ENCODE results near the gene GTPBP3.

Gene GTPBP3

GRCh38 chr19:17340302-17340870 lies 3.0 kb downstream of the GTPBP3 start:
- Histone ChIP-seq H3K4me3 (ENCODE audit: low read length in 2 of 2) (no peak overlapping the region), H4K8ac (ENCODE audit: low read depth, low read length) (no peak overlapping the region), H2BK120ac (ENCODE audit: low read depth, low read length) (no peak overlapping the region), H3K4me2 (ENCODE audit: insufficient read depth, low read length, poor library complexity, severe bottlenecking) (peak overlapping the region; percentile 14), H2BK12ac (ENCODE audit: low read length) (no peak overlapping the region), H3K9me3 (replicated peaks in 1 of 2; ENCODE audit: control insufficient read depth in 2 of 2, insufficient read depth in 1 of 2, low read depth in 1 of 2, low read length in 2 of 2) (no peaks in the 10 kb centered on the region), H3K36me3 (replicated peaks in 1 of 2; ENCODE audit: control insufficient read depth in 2 of 2, insufficient read depth in 2 of 2, low read length in 2 of 2) (peaks cover 19 to 30% of the 10 kb centered on the region in 2 donors), H2AFZ (ENCODE audit: low read length) (no peak overlapping the region), H3K18ac (ENCODE audit: low read length) (peak overlapping the region; percentile 65), H2BK5ac (ENCODE audit: low read length) (no peak overlapping the region), H3K23ac (ENCODE audit: low read depth, low read length, poor library complexity) (no peak overlapping the region), H4K91ac (ENCODE audit: low read depth, low read length, poor library complexity) (no peak overlapping the region), H3K14ac (ENCODE audit: low read length) (no peak overlapping the region), H3K4ac (ENCODE audit: low read length) (no peak overlapping the region), H3K9ac (ENCODE audit: low read depth, low read length, poor library complexity) (peak overlapping the region; percentile 44), H3K27me3 (ENCODE audit: control insufficient read depth in 3 of 3, insufficient read depth in 3 of 3, low read depth in 1 of 3, low read length in 3 of 3) (no peaks in the 10 kb centered on the region), H2BK15ac (ENCODE audit: low read length) (no peak overlapping the region), H2AK5ac (ENCODE audit: low read depth, low read length) (peak overlapping the region; percentile 75), H3K79me1 (ENCODE audit: low read depth, low read length) (peaks cover 9% of the 10 kb centered on the region), H3K4me1 (ENCODE audit: control insufficient read depth in 2 of 2, insufficient read depth in 1 of 2, low read depth in 1 of 2, low read length in 2 of 2) (peaks cover 9 to 16% of the 10 kb centered on the region in 2 donors), H3K27ac (replicated peaks; ENCODE audit: low read length) (peak overlapping the region; percentile 46)
- no peak for DNase-seq (ENCODE audit: low spot score)
- WGBS, 2 donors (ENCODE audit: extremely low coverage in 2 of 2, insufficient read length in 2 of 2, insufficient replicate concordance in 1 of 2), result no CpG with 5 or more reads among the region's 21 CpGs

DNA sequence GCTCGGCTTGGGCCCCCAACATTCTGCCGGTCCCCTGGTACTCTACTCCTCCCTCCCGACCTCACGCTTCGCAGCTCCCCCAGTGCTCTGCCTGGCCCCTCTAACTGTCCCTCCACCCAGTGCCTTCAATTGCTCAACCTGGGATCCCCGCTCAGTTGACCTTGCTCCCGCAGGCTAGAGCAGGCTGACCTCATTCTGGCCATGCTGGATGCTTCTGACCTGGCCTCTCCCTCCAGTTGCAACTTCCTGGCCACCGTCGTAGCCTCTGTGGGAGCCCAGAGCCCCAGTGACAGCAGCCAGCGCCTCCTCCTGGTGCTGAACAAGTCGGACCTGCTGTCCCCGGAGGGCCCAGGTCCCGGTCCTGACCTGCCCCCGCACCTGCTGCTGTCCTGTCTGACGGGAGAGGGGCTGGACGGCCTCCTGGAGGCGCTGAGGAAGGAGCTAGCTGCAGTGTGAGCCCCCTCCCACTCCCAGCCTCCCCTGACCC lies 3.6 kb downstream of the GTPBP3 start:
- Histone ChIP-seq H3K4me3 (ENCODE audit: low read length in 2 of 2) (no peak overlapping the region), H2BK120ac (ENCODE audit: low read depth, low read length) (peak overlapping the region; percentile 61), H3K9ac (ENCODE audit: low read depth, low read length, poor library complexity) (peak overlapping the region; percentile 50), H3K36me3 (replicated peaks in 1 of 2; ENCODE audit: control insufficient read depth in 2 of 2, insufficient read depth in 2 of 2, low read length in 2 of 2) (peaks cover 19 to 30% of the 10 kb centered on the region in 2 donors), H3K18ac (ENCODE audit: low read length) (peak overlapping the region; percentile 52), H3K14ac (ENCODE audit: low read length) (no peak overlapping the region), H2AK5ac (ENCODE audit: low read depth, low read length) (peak overlapping the region; percentile 83), H3K27me3 (ENCODE audit: control insufficient read depth in 3 of 3, insufficient read depth in 3 of 3, low read depth in 1 of 3, low read length in 3 of 3) (no peaks in the 10 kb centered on the region), H4K91ac (ENCODE audit: low read depth, low read length, poor library complexity) (no peak overlapping the region), H3K27ac (replicated peaks; ENCODE audit: low read length) (peak overlapping the region; percentile 24), H2AFZ (ENCODE audit: low read length) (no peak overlapping the region), H3K4me1 (ENCODE audit: control insufficient read depth in 2 of 2, insufficient read depth in 1 of 2, low read depth in 1 of 2, low read length in 2 of 2) (peaks cover 9 to 16% of the 10 kb centered on the region in 2 donors), H3K23ac (ENCODE audit: low read depth, low read length, poor library complexity) (no peak overlapping the region), H2BK12ac (ENCODE audit: low read length) (no peak overlapping the region), H2BK15ac (ENCODE audit: low read length) (no peak overlapping the region), H4K8ac (ENCODE audit: low read depth, low read length) (no peak overlapping the region), H3K4ac (ENCODE audit: low read length) (no peak overlapping the region), H3K4me2 (ENCODE audit: insufficient read depth, low read length, poor library complexity, severe bottlenecking) (peak overlapping the region; percentile 14), H2BK5ac (ENCODE audit: low read length) (peak overlapping the region; percentile 82), H3K9me3 (replicated peaks in 1 of 2; ENCODE audit: control insufficient read depth in 2 of 2, insufficient read depth in 1 of 2, low read depth in 1 of 2, low read length in 2 of 2) (no peaks in the 10 kb centered on the region), H3K79me1 (ENCODE audit: low read depth, low read length) (peaks cover 9% of the 10 kb centered on the region)
- WGBS, 2 donors (ENCODE audit: extremely low coverage in 2 of 2, insufficient read length in 2 of 2, insufficient replicate concordance in 1 of 2), result no CpG with 5 or more reads among the region's 17 CpGs
- no peak for DNase-seq (ENCODE audit: low spot score)

- H2AFZ ChIP-seq (ENCODE audit: low read length), result no peak overlapping the region
- peaks cover 19 to 30% of the 10 kb centered on the region in 2 donors for H3K36me3 ChIP-seq (replicated peaks in 1 of 2; ENCODE audit: control insufficient read depth in 2 of 2, insufficient read depth in 2 of 2, low read length in 2 of 2)
- H2BK15ac ChIP-seq (ENCODE audit: low read length), result no peak overlapping the region
- no peak overlapping the region for H3K4me2 ChIP-seq (ENCODE audit: insufficient read depth, low read length, poor library complexity, severe bottlenecking)
- H3K4ac ChIP-seq (ENCODE audit: low read length), result no peak overlapping the region
- no peak overlapping the region for H3K4me3 ChIP-seq (ENCODE audit: low read length in 2 of 2)
- no peak for DNase-seq (ENCODE audit: low spot score)
- peak overlapping the region; percentile 82 for H2BK5ac ChIP-seq (ENCODE audit: low read length)
- no peak overlapping the region for H3K9ac ChIP-seq (ENCODE audit: low read depth, low read length, poor library complexity)
- H2AK5ac ChIP-seq (ENCODE audit: low read depth, low read length), result no peak overlapping the region
- peak overlapping the region; percentile 22 for H2BK12ac ChIP-seq (ENCODE audit: low read length)
- no peaks in the 10 kb centered on the region for H3K27me3 ChIP-seq (ENCODE audit: control insufficient read depth in 3 of 3, insufficient read depth in 3 of 3, low read depth in 1 of 3, low read length in 3 of 3)
- H2BK120ac ChIP-seq (ENCODE audit: low read depth, low read length), result no peak overlapping the region
- no peak overlapping the region for H3K14ac ChIP-seq (ENCODE audit: low read length)
- H3K9me3 ChIP-seq (replicated peaks in 1 of 2; ENCODE audit: control insufficient read depth in 2 of 2, insufficient read depth in 1 of 2, low read depth in 1 of 2, low read length in 2 of 2), result no peaks in the 10 kb centered on the region
- H3K23ac ChIP-seq (ENCODE audit: low read depth, low read length, poor library complexity), result peak overlapping the region; percentile 55
- H4K91ac ChIP-seq (ENCODE audit: low read depth, low read length, poor library complexity), result no peak overlapping the region
- peaks cover 9% of the 10 kb centered on the region for H3K79me1 ChIP-seq (ENCODE audit: low read depth, low read length)
- H3K27ac ChIP-seq (replicated peaks; ENCODE audit: low read length), result no peak overlapping the region
- H4K8ac ChIP-seq (ENCODE audit: low read depth, low read length), result no peak overlapping the region
- no CpG with 5 or more reads among the region's 15 CpGs for WGBS, 2 donors (ENCODE audit: extremely low coverage in 2 of 2, insufficient read length in 2 of 2, insufficient replicate concordance in 1 of 2)
- peak overlapping the region; percentile 28 for H3K18ac ChIP-seq (ENCODE audit: low read length)
- H3K4me1 ChIP-seq (ENCODE audit: control insufficient read depth in 2 of 2, insufficient read depth in 1 of 2, low read depth in 1 of 2, low read length in 2 of 2), result peaks cover 9 to 16% of the 10 kb centered on the region in 2 donors
Observed at GRCh38 chr19:17341386-17341785, 4.0 kb downstream of the GTPBP3 start.

DNA sequence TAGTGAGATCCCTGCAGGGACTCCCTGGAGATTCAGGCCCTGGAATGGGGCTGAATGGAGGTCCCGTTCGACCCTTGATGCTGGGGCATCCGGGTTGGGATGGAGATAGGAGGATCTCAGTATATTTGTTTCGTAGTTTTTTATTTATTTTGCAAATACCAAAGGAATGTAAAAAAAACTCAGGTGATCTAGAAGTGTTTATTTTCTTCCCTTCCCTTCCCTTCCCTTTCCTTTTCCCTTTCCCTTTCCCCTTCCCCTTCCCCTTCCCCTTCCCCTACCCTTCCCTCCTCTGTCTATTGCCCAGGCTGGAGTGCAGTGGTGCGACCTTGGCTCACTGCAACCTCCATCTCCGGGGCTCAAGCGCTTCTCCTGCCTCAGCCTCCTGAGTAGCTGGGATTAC lies 4.5 kb downstream of the GTPBP3 start:
- H2BK5ac ChIP-seq (ENCODE audit: low read length), result no peak overlapping the region
- H2AFZ ChIP-seq (ENCODE audit: low read length), result no peak overlapping the region
- no peak overlapping the region for H3K27ac ChIP-seq (replicated peaks; ENCODE audit: low read length)
- H4K91ac ChIP-seq (ENCODE audit: low read depth, low read length, poor library complexity), result no peak overlapping the region
- H3K14ac ChIP-seq (ENCODE audit: low read length), result no peak overlapping the region
- no peak overlapping the region for H2BK120ac ChIP-seq (ENCODE audit: low read depth, low read length)
- H3K23ac ChIP-seq (ENCODE audit: low read depth, low read length, poor library complexity), result peak overlapping the region; percentile 55
- peaks cover 19 to 30% of the 10 kb centered on the region in 2 donors for H3K36me3 ChIP-seq (replicated peaks in 1 of 2; ENCODE audit: control insufficient read depth in 2 of 2, insufficient read depth in 2 of 2, low read length in 2 of 2)
- H3K18ac ChIP-seq (ENCODE audit: low read length), result no peak overlapping the region
- peaks cover 9 to 16% of the 10 kb centered on the region in 2 donors for H3K4me1 ChIP-seq (ENCODE audit: control insufficient read depth in 2 of 2, insufficient read depth in 1 of 2, low read depth in 1 of 2, low read length in 2 of 2)
- no CpG with 5 or more reads among the region's 7 CpGs for WGBS, 2 donors (ENCODE audit: extremely low coverage in 2 of 2, insufficient read length in 2 of 2, insufficient replicate concordance in 1 of 2)
- H3K4me2 ChIP-seq (ENCODE audit: insufficient read depth, low read length, poor library complexity, severe bottlenecking), result no peak overlapping the region
- no peak for DNase-seq (ENCODE audit: low spot score)
- H3K27me3 ChIP-seq (ENCODE audit: control insufficient read depth in 3 of 3, insufficient read depth in 3 of 3, low read depth in 1 of 3, low read length in 3 of 3), result no peaks in the 10 kb centered on the region
- peaks cover 9% of the 10 kb centered on the region for H3K79me1 ChIP-seq (ENCODE audit: low read depth, low read length)
- H4K8ac ChIP-seq (ENCODE audit: low read depth, low read length), result no peak overlapping the region
- H2BK12ac ChIP-seq (ENCODE audit: low read length), result no peak overlapping the region
- H2BK15ac ChIP-seq (ENCODE audit: low read length), result no peak overlapping the region
- no peaks in the 10 kb centered on the region for H3K9me3 ChIP-seq (replicated peaks in 1 of 2; ENCODE audit: control insufficient read depth in 2 of 2, insufficient read depth in 1 of 2, low read depth in 1 of 2, low read length in 2 of 2)
- no peak overlapping the region for H3K4me3 ChIP-seq (ENCODE audit: low read length in 2 of 2)
- H2AK5ac ChIP-seq (ENCODE audit: low read depth, low read length), result no peak overlapping the region
- H3K9ac ChIP-seq (ENCODE audit: low read depth, low read length, poor library complexity), result no peak overlapping the region
- H3K4ac ChIP-seq (ENCODE audit: low read length), result no peak overlapping the region
